Thyroid gland (tissue), 4 donors: Measurements from ENCODE around the gene PLD1. TPM values are rescaled to one million over a fixed set of nuclear protein-coding genes. Genes with fewer than 3 reads are reported as not detected.
"Not testable (repeated sequence)": the region's sequence is repeated elsewhere in the genome, so short reads cannot be mapped to it uniquely, and the experiment has no call there.

Source experiments
- DNase-seq, 2 donors: peaks; one replicate each; pipeline ENCODE4 v3.0.0-alpha.2; 2019
- H3K27ac ChIP-seq, 3 donors: fragments of 200-600 bp; sonication (generic); 1 replicate in 2 of 3; 2 replicates in 1 of 3; pipeline ENCODE4 v1.5.1; 2016 to 2019; ENCODE audit warnings: mild to moderate bottlenecking in 1 of 3, moderate library complexity in 1 of 3
- H3K27me3 ChIP-seq: fragments of 200-600 bp; sonication (generic); one replicate; pipeline ENCODE4 v1.5.1; 2019
- H3K36me3 ChIP-seq, 2 donors: fragments of 200-600 bp; sonication (generic); one replicate each; pipeline ENCODE4 v1.5.1; 2016 to 2019
- H3K4me1 ChIP-seq, 2 donors: fragments of 200-600 bp; sonication (generic); one replicate each; pipeline ENCODE4 v1.5.1; 2017 to 2019
- H3K4me3 ChIP-seq, 3 donors: fragments of 200-600 bp; sonication (generic); replicated peaks in 1 of 3; 1 replicate in 2 of 3; 2 replicates in 1 of 3; pipeline ENCODE4 v1.5.1; 2016; ENCODE audit warnings: mild to moderate bottlenecking in 1 of 3
- H3K9me3 ChIP-seq: fragments of 200-600 bp; sonication (generic); one replicate; pipeline ENCODE4 v1.5.1; 2017
- CTCF ChIP-seq, 6 experiments: fragments of 200-600 bp in 3 of 6; fragments of 450-650 bp in 3 of 6; sonication (generic) in 3 of 6; IDR thresholded peaks; one replicate each; pipeline ENCODE4 v1.5.1; 2016 to 2019; ENCODE audit warnings: antibody characterized with exemption in 6 of 6, mild to moderate bottlenecking in 2 of 6, inconsistent platforms in 1 of 6, moderate library complexity in 1 of 6
- POLR2A ChIP-seq, 2 donors: fragments of 450-650 bp; IDR thresholded peaks; one replicate each; pipeline ENCODE4 v1.6.1; 2017; ENCODE audit warnings: antibody characterized with exemption in 2 of 2, mild to moderate bottlenecking in 2 of 2, moderate library complexity in 1 of 2
- WGBS, 2 donors: methylation state at CpG; one replicate each; pipeline ENCODE4 v1.1.5; 2017; 5-methylcytosine and 5-hydroxymethylcytosine counted together
- intact Hi-C: fragments of 100-400 bp; cut with DNase I; formaldehyde crosslinking; loops from one replicate; pipeline ENCODE4 v1.15.1; 2023
- total RNA-seq, 4 donors: library from RNA; depleted of rRNA; stranded (reverse); fragments of >200 nt; gene quantifications; one replicate each; pipeline ENCODE4 v1.2.3, GENCODE V29; 2016

Gene PLD1
- total RNA-seq, 4 donors from 2014 or later = 13.0 to 21.7 (median 19.8) TPM

- Histone ChIP-seq H3K9me3 (no peaks in the 10 kb centered on the region), H3K27ac (peak overlapping the region; percentile 30 to 75 (median 43)), H3K4me1 (peaks cover 3 to 16% of the 10 kb centered on the region in 2 donors), H3K36me3 (no peaks in the 10 kb centered on the region), H3K4me3 (no peak overlapping the region), H3K27me3 (no peaks in the 10 kb centered on the region)
- peak in 1 of 6 experiments; percentile 14 for TF ChIP-seq CTCF (IDR thresholded peaks at IDR 0.05)
- no peak for TF ChIP-seq POLR2A (IDR thresholded peaks at IDR 0.05)
- intact Hi-C loops = loop anchor here (10.0 kb wide), 2 partner anchors 134 to 704 kb away; no protein-coding TSS in a partner anchor
- 15 to 17% methylated on average over 2 of the region's 2 CpGs for WGBS, 2 donors
- peak; percentile 38 to 71 for DNase-seq
These were observed 169.5 kb downstream of the PLD1 start for GRCh38 chr3:171640520-171641412.

GRCh38 chr3:171636666-171637065 is 173.6 kb downstream of the PLD1 start:
- Histone ChIP-seq H3K4me1 (peaks cover 3 to 9% of the 10 kb centered on the region in 2 donors), H3K27me3 (no peaks in the 10 kb centered on the region), H3K4me3 (no peak overlapping the region), H3K9me3 (no peaks in the 10 kb centered on the region), H3K27ac (no peak overlapping the region), H3K36me3 (no peaks in the 10 kb centered on the region)
- WGBS, 2 donors = 80 to 83% methylated on average over 1 of the region's 1 CpG
- intact Hi-C loops = no loop called here
- TF ChIP-seq POLR2A (IDR thresholded peaks at IDR 0.05) = no peak
- TF ChIP-seq CTCF (IDR thresholded peaks at IDR 0.05) = no peak
- no peak for DNase-seq

GRCh38 chr3:171632766-171633165 is 177.5 kb downstream of the PLD1 start:
- WGBS, 2 donors = 92 to 94% methylated on average over 4 of the region's 4 CpGs
- Histone ChIP-seq H3K27me3 (no peaks in the 10 kb centered on the region), H3K27ac (no peak overlapping the region), H3K4me1 (no peaks in the 10 kb centered on the region), H3K9me3 (no peaks in the 10 kb centered on the region), H3K4me3 (no peak overlapping the region), H3K36me3 (no peaks in the 10 kb centered on the region)
- intact Hi-C loops = no loop called here
- no peak for DNase-seq
- TF ChIP-seq CTCF (IDR thresholded peaks at IDR 0.05) (no peak), POLR2A (IDR thresholded peaks at IDR 0.05) (no peak)

GRCh38 chr3:171626799-171627198 is 183.5 kb downstream of the PLD1 start:
- H3K36me3 ChIP-seq, DNase-seq, H3K4me3 ChIP-seq, H3K27me3 ChIP-seq, H3K9me3 ChIP-seq, intact Hi-C loops, H3K27ac ChIP-seq, H3K4me1 ChIP-seq: not testable (repeated sequence)
- WGBS, 2 donors = 88 to 94% methylated on average over 2 of the region's 2 CpGs

- DNase-seq = no peak
- Histone ChIP-seq H3K9me3 (no peaks in the 10 kb centered on the region), H3K27me3 (no peaks in the 10 kb centered on the region), H3K36me3 (no peaks in the 10 kb centered on the region), H3K4me3 (no peak overlapping the region), H3K27ac (no peak overlapping the region), H3K4me1 (no peaks in the 10 kb centered on the region)
- TF ChIP-seq POLR2A (IDR thresholded peaks at IDR 0.05) (no peak), CTCF (IDR thresholded peaks at IDR 0.05) (no peak)
- WGBS, 2 donors = 91 to 97% methylated on average over 2 of the region's 2 CpGs
- intact Hi-C loops = no loop called here
These were observed 188.2 kb downstream of the PLD1 start for GRCh38 chr3:171622126-171622525.
